Mucosa of gallbladder (tissue), 1 donor: ENCODE results near the gene MTM1. TPM values are rescaled to one million over a fixed set of nuclear protein-coding genes. Genes with fewer than 3 reads are reported as not detected.
A peak's percentile ranks its signal among the peaks of the same experiment; 100 is the strongest.

Source experiments
- DNase-seq: peaks from one replicate; pipeline ENCODE4 v3.0.0-alpha.2; 2020; ENCODE audit warnings: low spot score
- total RNA-seq: library from RNA; stranded (reverse); gene quantifications from one replicate; pipeline ENCODE4 v1.2.1, GENCODE V29; 2021
- donor health status: DM: no; HTN: no; CAD: no.

MTM1 gene
- total RNA-seq, 1 donor from 2014 or later: 15.6 TPM

DNA sequence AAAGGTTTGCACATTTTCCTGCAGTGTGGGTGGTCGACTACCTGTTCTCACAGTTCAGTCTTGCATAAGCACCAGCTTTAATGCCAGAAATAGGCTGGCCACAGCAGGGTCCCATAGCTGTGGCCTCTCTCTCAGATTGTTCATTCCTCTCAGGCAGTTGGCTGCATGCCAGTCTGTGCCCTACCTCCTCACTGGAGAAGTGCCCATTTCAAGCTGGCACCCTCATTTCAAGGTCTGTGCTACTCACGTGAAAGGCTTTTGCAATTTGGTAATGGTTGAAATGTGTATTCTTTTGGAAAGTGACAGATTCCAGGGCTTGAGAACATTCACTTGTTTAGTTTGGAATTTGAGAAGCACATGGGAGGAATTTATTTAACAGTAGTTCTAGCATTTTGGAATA lies 95.9 kb downstream of the MTM1 start:
- peak; percentile 34 for DNase-seq

DNA sequence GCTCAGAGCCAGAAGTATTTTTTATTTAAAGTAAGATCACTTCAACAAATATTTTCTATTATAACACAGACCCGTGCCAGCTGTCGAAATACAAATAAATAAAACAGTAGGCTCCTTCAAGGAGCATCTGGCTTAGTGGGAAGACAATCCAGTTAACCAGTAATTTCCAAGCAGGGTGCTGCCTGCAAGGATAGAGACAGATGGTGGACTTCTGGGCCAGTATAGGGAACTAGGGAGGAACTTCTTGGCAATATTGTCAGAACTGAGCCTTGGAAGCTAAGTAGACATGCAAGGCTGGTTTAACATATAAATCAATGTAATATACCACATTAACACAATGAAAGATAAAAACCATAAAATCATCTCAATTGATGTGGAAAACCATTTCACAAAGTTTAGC lies 107.8 kb downstream of the MTM1 start:
- DNase-seq: no peak

DNA sequence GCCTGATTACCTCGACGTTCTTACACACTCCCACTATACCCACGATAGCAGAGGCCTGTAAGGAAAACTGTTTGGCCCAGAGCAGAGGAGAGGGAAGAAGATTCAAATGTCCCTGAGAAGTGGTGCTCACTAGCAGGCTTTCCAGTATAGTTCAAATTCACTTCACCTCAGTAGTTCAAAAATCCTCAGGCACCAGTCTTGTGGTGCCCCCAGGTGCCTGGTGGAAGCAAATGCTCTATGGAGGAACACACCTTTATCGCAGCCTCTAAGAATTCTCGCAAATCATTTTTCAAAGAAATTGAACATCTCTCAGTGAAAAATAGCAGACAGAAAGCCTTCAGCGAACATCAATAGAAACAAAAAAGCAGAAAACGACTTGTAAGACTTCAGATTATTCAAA lies 112.6 kb downstream of the MTM1 start:
- no peak for DNase-seq

DNA sequence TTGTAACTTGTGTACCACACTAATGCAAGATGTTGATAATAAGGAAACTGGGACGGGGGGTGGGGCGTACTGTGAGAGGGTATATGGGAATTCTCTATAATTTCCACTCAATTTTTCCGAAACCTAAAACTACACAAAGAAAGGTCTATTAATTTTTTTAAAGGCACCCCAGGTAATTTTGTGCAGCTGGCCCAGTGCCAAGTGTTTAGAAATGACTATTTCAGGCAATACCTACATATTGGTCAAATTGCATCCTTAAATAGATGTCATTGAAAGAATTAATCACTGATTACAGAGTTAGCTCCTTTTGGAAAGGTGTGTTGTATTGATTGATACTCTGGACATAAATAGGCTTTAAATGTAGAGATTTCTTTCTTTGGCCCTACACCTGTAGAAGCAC lies 114.7 kb downstream of the MTM1 start:
- DNase-seq: no peak

DNA sequence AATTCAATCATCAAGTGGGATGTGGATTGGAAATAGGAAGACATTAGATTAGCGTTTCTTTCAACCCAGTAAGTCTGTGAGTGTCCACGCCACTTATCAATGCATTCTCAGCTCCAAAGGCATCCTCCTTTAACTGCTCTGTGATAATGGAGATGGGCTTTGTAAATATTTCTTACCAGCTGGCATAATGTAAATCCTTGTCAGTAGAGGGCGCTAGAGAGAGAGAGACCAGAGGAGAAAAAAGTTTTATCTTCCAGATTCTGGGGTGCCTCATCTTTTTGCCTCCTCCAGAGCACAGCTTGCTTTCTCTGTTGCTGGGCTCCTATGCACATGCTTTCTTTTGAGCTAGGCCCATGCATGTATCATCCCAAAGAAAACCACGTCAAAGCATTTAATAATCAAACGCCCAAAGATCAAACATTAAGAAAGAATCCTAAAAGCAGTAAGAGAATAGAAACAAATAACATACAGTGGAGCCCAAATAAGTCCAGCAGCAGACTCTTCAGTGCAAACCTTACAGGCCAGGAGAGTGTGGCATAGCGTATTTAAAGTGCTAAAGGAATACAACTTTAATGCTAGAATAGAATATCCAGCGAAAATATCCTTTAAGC lies 115.2 kb downstream of the MTM1 start:
- no peak for DNase-seq

DNA sequence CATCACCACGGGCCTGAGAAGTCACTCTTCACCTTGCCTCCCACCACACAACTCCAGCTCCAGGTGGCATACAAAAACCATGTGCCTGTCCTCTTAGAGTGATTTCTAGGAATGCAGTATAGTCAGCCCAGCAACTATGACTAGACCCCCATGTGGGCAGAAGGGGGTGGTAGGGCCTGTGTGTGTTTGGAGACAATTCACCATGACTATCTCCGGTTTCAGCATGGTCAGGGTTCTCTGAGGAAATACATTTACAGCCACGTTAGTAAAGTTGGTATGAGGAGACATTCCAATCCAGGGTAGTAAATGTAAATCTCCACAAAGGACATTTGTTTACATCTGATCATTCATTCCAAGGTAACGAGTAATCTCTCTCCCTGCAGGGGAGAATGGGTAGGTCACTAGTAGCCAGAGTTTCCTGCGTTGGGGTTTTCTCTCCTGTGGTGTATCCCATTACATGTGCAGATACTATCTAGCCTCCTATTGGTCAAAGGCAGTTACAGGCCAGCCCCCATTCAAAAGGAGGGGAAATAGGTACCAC lies 120.6 kb downstream of the MTM1 start:
- no peak for DNase-seq

DNA sequence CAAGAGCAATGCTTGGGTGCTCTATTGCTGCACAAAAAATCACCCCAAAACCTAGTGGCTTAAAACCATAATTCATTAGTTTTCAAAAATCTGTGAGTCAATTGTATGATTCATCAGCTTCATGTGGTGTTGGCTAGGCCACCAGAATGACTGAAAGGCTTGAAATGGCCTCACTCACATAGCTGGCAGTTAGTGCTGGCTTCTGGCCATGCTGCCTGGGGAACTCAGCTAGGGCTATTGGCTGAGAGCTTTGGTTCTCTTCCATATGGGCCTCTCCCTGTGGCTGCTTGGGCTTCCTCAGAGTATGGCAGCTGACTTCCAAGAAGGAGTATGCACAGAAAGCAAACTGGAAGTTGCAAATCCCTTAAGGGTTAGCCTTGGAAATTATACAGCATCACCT lies 121.7 kb downstream of the MTM1 start:
- DNase-seq: no peak

DNA sequence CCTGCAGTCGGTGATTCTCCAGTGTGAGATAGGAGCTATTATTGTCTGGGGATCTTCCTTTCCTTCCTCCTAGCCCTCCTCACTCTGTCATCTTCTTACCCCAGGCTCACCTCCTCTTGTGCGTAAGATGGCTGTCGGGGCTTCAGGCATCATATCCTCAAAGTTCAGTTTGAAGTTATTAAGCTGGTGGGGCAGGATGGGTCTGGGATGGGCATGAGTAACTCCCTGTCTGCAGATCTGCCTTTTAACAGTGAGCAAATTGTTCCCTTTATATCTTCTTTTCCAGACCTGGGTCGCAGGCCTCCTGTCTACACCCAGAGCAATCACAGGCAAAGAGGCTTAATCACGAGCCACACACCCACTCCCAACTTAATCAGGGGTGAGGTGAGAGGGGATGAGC lies 123.9 kb downstream of the MTM1 start:
- DNase-seq: no peak

DNA sequence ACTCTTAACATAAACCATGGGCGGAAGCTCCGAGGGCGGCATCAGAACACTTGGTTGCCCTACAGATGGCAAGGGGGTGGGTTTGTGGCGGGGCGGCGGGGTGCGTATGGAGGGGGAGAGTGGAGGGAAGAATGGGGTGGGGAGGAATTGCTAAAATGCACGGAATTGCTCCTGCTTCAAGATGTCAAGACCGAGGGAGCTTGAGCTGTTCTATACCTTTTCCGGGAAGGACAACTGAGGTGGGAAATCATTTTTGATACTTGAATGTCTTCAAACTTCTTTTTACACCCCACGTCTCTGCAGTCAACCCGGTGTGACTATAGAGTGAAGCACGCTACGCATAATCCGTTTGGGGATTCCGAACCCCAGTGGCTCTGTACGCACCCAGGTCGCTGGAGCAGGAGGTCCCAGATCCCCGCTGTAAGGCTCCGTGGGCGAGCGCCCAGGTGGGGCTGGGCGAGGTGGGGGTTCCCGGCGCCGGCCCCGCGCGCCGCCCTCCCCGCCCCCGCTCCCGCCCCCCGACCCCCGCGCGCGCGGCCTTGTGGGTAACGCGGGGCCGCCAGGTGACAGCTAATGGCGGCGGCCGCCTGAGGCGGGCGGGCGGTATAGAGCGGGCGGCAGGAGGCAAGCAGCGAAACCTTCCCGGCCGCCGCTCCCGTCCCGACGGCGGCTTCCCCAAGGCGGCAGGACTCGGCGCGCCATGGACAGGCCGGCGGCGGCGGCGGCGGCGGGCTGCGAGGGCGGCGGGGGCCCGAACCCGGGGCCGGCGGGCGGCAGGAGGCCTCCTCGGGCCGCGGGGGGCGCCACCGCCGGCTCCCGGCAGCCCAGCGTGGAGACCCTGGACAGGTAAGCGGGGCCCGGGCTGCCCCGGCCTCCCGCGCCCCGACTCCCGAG lies 124.7 kb downstream of the MTM1 start, which contains the start of gene MTMR1:
TSS of gene MTMR1 (plus strand) at position 566 of the 894 bp plus-strand sequence. CDS start at position 701, 135 bp downstream.
- no peak for DNase-seq

DNA sequence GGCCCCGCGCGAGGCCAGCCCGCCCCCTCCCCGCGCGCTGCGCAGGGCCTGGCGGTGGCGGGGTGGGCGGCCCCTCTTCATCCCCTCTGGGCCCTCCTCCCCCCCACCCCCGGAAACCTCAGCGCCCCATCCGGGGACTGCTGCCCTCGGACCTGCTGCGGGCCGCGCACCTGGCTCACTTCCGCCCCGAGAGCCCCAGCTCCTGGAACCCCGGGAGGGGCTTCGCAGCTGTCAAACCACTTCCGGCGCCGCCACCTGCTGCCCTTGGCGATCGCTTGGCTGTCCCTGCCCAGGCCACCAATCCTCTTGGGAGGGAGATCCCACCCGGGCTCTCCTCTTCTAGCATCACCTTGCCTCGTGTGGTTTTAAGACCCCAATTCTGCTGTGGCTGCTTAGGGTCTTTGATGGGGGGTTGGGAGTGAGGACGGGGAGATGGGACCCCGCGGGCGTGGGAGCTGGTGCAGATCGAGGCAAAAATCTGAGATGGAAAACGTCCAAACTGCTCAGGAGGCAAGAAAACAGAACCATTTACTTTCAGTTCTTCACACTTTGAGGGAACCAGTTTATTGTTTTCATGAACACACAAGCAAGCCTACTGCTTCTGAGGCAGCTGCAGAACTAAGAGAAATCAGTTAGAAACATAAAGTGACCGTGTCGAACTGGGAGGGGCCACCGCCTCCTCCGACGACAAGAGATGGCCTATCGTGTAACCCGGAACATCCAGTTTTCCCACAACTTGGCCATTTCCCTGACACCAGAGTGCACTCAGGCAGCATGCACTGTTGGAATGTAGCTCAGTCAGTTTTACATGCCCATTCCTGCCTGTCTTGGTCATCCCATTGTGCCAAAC lies 125.5 kb downstream of the MTM1 start:
- DNase-seq: peak; percentile 18

DNA sequence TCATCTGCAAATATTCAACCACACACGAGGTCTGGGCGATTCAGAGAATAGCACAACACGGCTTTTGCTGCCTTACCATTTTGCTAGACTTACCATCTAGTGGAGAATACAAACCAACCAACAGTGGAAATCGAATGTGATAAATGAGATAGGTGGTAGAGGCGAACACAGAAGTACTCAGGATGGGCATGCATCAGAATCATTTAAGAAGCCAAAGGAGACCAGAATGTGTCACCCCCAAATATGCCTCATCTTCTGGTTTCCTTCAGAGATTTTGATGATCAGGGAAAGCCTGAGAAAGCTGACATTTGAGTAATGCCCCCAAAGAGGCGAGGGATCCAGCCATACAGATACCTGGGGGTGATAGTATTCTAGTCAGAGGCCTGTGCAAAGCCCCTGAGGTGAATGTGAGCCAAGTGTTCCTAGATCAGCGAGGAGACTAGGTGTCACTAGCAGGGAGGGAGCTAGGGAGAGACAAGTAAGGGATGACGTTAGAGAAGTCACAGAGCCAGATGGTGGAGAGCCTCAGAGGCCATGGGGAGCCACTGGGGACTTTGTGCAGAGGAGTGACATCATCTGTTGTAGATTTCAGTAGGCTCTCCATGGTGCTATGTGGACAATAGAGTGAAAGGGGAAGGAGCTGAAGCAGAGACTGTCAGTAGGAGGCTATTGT lies 126.5 kb downstream of the MTM1 start:
- DNase-seq: no peak

DNA sequence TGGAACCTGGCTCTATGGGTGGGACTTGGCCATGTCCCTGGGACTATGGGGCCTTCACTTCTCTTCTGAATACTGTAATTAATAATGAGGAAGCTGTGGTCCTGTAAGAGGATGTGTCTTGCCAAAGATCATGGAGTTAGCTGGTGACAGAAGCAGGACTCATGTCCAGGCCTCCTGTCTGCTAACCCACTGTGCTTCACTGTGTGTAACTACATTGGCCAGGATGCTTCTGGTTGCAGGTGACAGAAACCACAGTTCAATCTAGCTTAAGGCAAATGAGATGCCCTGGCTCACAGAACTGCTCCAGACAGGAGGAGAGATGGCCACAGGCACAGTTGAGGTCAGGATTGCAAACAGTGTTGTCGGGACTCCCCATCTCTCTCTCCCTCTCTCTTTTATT lies 127.9 kb downstream of the MTM1 start:
- DNase-seq: no peak

DNA sequence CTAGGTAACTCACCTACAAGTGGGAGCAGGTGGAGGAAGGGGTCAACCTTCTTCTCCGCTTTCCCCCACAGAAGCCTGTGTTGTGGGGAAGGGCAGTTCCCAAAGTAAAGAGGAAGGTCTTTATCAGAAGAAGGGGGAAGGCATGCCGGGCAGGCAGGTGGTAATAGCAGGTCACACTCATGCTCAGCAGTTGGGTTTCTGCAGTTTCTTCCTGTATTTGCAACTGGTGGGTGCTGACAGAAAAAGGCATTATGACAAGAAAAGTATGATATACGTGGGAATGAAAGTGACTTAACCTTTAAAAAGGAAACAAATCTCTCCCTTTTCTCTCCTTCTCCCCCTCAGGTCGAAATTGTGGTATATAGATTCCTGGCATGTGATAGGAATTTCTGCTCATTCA lies 128.4 kb downstream of the MTM1 start:
- DNase-seq: no peak

DNA sequence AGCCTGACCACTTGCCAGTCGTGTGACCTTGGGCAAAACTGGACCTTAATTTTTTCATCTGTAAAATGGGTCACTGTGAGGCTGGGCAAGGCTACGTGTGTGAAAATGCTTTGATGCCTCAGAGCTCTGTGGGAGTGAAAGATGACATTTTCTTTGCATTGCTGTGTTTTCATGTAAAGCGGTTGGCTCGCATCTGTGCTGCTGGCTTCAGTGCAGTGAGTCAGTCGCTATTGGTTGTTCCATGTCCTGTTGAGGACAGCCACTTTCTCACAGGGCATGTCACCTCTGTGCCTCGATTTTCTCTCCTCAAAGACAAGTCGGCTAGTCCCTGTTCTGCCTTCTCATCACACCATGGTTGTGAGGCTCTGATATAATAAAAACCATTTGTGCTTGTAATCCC lies 129.2 kb downstream of the MTM1 start:
- DNase-seq: no peak

DNA sequence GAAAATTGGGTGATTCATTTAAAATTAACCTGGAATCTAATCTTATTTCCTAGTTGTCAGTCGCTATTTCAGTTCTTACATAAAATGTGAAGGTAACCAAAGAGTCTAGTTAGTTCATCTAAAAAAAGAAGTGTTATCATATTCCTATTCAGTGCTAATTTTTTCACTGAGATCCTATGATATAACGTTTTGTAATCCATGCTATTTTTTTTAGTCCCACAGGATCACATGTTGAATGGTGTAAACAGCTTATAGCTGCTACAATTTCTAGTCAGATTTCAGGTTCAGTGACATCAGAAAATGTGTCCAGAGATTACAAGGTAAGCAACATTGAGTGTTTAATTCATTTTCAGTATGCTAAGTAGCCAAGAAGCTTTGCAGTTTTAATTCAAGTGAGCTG lies 130.6 kb downstream of the MTM1 start:
- no peak for DNase-seq

DNA sequence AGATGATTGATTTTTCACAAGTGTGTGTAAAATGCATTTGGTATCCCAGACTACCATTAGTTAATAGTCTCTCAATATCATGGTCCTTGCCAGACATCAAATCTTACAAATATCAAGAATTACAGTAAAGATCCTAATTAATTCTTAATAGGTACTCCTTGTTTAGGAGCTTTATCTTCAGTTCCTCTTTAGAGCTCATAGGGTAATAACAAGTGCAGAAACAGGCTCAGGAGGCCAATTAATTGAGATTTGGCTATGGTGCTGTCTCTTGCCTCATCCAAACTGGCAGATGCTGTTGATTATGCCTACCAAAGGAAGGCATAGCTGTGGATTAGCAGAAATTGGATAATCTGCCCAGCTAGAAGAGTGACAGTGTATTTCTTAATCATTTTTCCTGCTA lies 131.7 kb downstream of the MTM1 start:
- DNase-seq: no peak

DNA sequence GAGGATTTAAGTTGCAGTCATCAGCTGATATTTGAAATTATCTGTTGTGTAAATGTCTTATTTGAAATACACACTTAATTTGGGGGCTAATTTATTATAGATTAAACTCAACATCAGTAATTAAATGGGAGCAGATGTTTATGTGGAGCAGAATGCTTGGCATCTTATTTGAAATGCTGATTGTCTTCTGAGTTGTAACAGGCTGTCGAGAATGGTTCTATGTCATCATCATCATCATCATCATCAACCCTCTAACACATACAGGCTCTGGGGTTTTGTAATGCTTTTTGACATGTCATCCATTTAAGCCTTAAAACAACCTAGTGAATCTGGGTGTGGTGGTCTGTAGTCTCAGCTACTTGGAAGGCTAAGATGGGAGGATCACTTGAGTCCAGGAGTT lies 133.0 kb downstream of the MTM1 start:
- no peak for DNase-seq

DNA sequence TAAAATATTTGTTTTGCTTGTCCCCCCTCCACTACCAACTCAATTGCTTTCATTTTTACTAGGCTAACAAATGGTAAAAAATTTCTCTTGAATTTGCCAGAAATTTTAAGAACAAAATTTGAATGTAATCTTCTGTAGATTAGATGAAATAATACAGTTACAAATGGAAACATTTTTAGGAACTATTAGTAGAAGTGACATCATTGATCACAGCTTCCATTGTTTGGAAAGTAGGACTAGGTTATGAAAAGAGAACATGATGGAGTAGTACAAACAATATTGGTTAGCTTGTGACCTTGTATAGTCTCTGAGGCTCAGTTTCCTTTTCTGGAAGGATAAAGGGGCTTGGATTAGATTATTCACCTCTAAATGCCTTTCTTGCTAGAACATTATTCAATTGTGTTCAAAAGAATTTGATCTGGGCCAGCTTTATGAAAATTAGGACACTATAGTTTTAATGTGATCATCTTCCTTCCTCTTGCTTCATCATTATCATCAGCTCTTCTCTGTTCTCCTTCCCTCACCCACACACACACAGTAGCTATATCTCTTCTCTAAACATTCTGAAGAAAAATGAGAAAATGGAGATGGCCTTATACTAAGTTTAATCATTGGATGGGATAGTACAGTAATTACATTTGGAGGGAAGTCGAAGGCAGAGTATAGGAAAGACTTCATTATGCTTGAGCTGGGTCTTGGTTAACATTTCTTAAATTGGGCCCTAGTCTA lies 134.7 kb downstream of the MTM1 start:
- no peak for DNase-seq

DNA sequence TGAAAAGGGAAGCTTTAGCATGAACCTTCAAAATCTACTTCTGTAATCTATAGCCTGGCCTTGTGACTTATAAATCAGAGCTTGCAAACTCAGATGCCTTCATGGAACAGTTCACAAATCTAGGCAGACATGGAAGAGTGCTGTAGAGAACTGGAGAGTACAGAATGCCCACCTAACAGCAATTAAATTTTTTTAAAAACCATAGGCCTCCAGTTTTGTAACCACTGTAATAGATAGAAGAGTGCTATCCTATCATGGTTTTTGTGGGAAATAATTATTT lies 135.2 kb downstream of the MTM1 start:
- no peak for DNase-seq

DNA sequence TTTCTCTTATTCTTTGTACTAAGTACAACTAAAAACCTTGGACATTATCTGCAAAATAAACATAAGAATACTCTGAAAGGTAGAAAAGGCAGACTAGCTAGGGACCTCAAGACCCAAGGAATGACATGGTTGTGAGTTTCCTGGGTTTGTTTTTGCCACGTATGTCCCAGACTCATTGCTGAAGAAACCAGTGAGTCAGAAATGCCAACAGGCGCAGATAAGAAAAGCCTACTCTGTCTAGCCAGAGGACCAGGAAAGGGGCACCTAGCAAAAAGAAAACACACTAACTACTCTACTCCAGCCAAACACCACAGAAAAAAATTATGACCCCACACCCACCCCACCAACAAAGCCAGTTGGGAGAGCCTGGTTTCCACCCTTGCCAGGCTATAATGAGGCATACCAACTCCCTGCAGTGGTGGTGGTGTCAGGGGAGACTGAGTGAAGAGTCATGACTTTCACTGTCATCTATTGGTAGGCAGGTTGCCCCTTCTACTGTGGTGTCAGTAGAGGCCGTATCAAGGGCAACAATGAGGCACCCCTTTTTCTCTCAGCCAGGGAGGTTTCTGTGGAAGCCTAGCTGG lies 135.7 kb downstream of the MTM1 start:
- no peak for DNase-seq

DNA sequence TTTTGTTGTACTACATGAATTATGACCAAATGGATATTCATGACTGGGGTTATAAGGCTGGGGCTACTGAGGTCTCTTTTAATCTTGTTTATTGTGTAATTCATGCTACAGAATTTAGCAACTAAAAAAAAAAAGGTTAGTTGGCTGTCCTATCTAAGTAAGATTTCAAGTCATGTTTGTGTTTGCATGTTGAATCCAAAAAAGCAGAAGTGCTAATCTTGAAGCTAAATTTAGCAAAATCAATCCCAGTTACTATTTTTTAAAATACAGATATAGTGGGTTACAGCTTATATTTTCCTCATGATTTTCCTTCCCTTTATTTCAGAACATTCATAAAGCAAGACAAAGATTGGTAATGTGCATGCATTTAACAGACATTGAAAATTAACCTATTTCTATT lies 144.2 kb downstream of the MTM1 start:
- no peak for DNase-seq
